GM23338 (cell line): ENCODE results near the gene SNAP91. TPM values are rescaled to one million over a fixed set of nuclear protein-coding genes. Genes with fewer than 3 reads are reported as not detected.

Experiments used
- ATAC-seq: fragments of 200-7000 bp; cut with Tn5 transposase; 3 replicates; pipeline ENCODE4 v1.9.1; 2020
- DNase-seq: peaks from one replicate; pipeline ENCODE4 v3.0.0-alpha.2; 2015; ENCODE audit warnings: low spot score
- H2AFZ ChIP-seq: fragments of 200-600 bp; sonication (generic); 2 replicates; pipeline ENCODE4 v1.8.0; 2016; ENCODE audit warnings: antibody characterized with exemption, mild to moderate bottlenecking, moderate library complexity
- H3F3A ChIP-seq: fragments of 200-600 bp; sonication (generic); replicated peaks from 2 replicates; pipeline ENCODE4 v1.8.0; 2017; ENCODE audit warnings: antibody characterized with exemption, mixed run types, low read depth
- H3K27ac ChIP-seq: fragments of 200-600 bp; sonication (generic); 2 replicates; pipeline ENCODE4 v1.6.1; 2016; ENCODE audit warnings: low read depth
- H3K27me3 ChIP-seq: fragments of 200-600 bp; sonication (generic); 2 replicates; pipeline ENCODE4 v1.8.0; 2016; ENCODE audit warnings: mild to moderate bottlenecking, mixed run types, moderate library complexity; ENCODE audit not compliant: insufficient read depth
- H3K36me3 ChIP-seq: fragments of 200-600 bp; sonication (generic); 2 replicates; pipeline ENCODE4 v1.8.0; 2016; ENCODE audit warnings: mild to moderate bottlenecking; ENCODE audit not compliant: insufficient read depth
- H3K4me1 ChIP-seq: fragments of 200-600 bp; sonication (generic); 2 replicates; pipeline ENCODE4 v1.8.0; 2016; ENCODE audit warnings: mild to moderate bottlenecking, moderate library complexity; ENCODE audit not compliant: insufficient read depth
- H3K4me2 ChIP-seq: fragments of 200-600 bp; sonication (generic); 2 replicates; pipeline ENCODE4 v1.7.1; 2017; ENCODE audit warnings: mixed run types
- H3K4me3 ChIP-seq: fragments of 200-600 bp; sonication (generic); 2 replicates; pipeline ENCODE4 v1.6.1; 2016; ENCODE audit warnings: mixed run types
- H3K79me2 ChIP-seq: fragments of 200-600 bp; sonication (generic); replicated peaks from 2 replicates; pipeline ENCODE4 v1.8.0; 2017; ENCODE audit warnings: mild to moderate bottlenecking; ENCODE audit not compliant: insufficient read depth
- H3K9me2 ChIP-seq: fragments of 200-600 bp; sonication (generic); 2 replicates; pipeline ENCODE4 v1.8.0; 2017; ENCODE audit not compliant: insufficient read depth
- H4K20me1 ChIP-seq: fragments of 200-600 bp; sonication (generic); replicated peaks from 2 replicates; pipeline ENCODE4 v1.8.0; 2017; ENCODE audit warnings: mild to moderate bottlenecking; ENCODE audit not compliant: insufficient read depth
- H3K27ac Mint-ChIP-seq: 2 replicates; pipeline ENCODE4 v1.8.0; 2020; ENCODE audit warnings: inconsistent platforms, mild to moderate bottlenecking, moderate library complexity, mixed read lengths
- H3K27me3 Mint-ChIP-seq: 3 replicates; pipeline ENCODE4 v1.8.0; 2022; ENCODE audit warnings: low read depth, mild to moderate bottlenecking, moderate library complexity, mixed read lengths, inconsistent platforms; ENCODE audit not compliant: insufficient read depth, poor library complexity
- H3K36me3 Mint-ChIP-seq: 3 replicates; pipeline ENCODE4 v1.8.0; 2021; ENCODE audit warnings: low read depth, mild to moderate bottlenecking, inconsistent platforms, moderate library complexity, mixed read lengths
- H3K4me1 Mint-ChIP-seq: 3 replicates; pipeline ENCODE4 v1.8.0; 2020; ENCODE audit warnings: mild to moderate bottlenecking, inconsistent platforms, mixed read lengths
- H3K4me3 Mint-ChIP-seq: 3 replicates; pipeline ENCODE4 v1.8.0; 2021; ENCODE audit warnings: moderate library complexity, mild to moderate bottlenecking, inconsistent platforms, mixed read lengths
- H3K9me3 Mint-ChIP-seq: 3 replicates; pipeline ENCODE4 v1.8.0; 2020; ENCODE audit warnings: moderate library complexity, mild to moderate bottlenecking, inconsistent platforms, mixed read lengths
- CREB1 ChIP-seq: fragments of 250-450 bp; sonication (Bioruptor Pico); IDR thresholded peaks from 2 replicates; pipeline ENCODE4 v1.5.0; 2020; ENCODE audit warnings: low read depth, mild to moderate bottlenecking, moderate library complexity
- EZH2 ChIP-seq: fragments of 200-600 bp; sonication (generic); IDR thresholded peaks from one replicate; pipeline ENCODE4 v1.8.0; 2017; ENCODE audit warnings: antibody characterized with exemption, mild to moderate bottlenecking, low read depth; ENCODE audit not compliant: unreplicated experiment
- EZH2phosphoT487 ChIP-seq: fragments of 200-600 bp; sonication (generic); IDR thresholded peaks from one replicate; pipeline ENCODE4 v1.8.1; 2018; ENCODE audit warnings: antibody characterized with exemption; ENCODE audit not compliant: unreplicated experiment
- JUNB ChIP-seq: IDR thresholded peaks from one replicate; pipeline ENCODE4 v1.6.1; 2016; ENCODE audit warnings: antibody characterized with exemption; ENCODE audit not compliant: unreplicated experiment
- NANOG ChIP-seq: IDR thresholded peaks from 2 replicates; pipeline ENCODE4 v1.6.1; 2016; ENCODE audit warnings: antibody characterized with exemption, borderline replicate concordance
- POLR2AphosphoS5 ChIP-seq: IDR thresholded peaks from 2 replicates; pipeline ENCODE4 v1.6.1; 2016; ENCODE audit warnings: antibody characterized with exemption, low read depth
- ZNF114 ChIP-seq: fragments of 250-450 bp; sonication (Bioruptor Pico); IDR thresholded peaks from 2 replicates; pipeline ENCODE4 v1.5.0; 2020; ENCODE audit warnings: mild to moderate bottlenecking, moderate library complexity
- ZNF331 ChIP-seq: fragments of 250-450 bp; sonication (Bioruptor Pico); IDR thresholded peaks from 2 replicates; pipeline ENCODE4 v1.5.0; 2020; ENCODE audit warnings: low read depth, mild to moderate bottlenecking, moderate library complexity
- polyA plus RNA-seq: library from polyadenylated mRNA; unstranded; fragments of >200 nt; fragmentation: Nextera tagmentation; extraction: Ambion mirVana; gene quantifications from 2 replicates; pipeline ENCODE4 v1.2.1, GENCODE V29; 2016
- total RNA-seq: library from RNA; depleted of rRNA; stranded (reverse); fragments of >200 nt; shearing (Covaris generic); gene quantifications from 2 replicates; pipeline ENCODE4 v1.2.3, GENCODE V29; 2014
- TF ChIP-seq, protein P1 (sequence below), 2 experiments: fragments of 200-600 bp in 1 of 2; sonication (generic) in 1 of 2; conservative IDR thresholded peaks; 2 replicates each; pipeline versions ENCODE4 v1.5.1 to v1.6.1; 2016 to 2017; ENCODE audit warnings: antibody characterized with exemption in 2 of 2, low read depth in 2 of 2, mild to moderate bottlenecking in 2 of 2, moderate library complexity in 1 of 2
- TF ChIP-seq, protein P2 (sequence below): fragments of 250-450 bp; sonication (Bioruptor Pico); IDR thresholded peaks from 2 replicates; pipeline ENCODE4 v1.5.0; 2020; ENCODE audit warnings: mild to moderate bottlenecking, moderate library complexity
- TF ChIP-seq, protein P3 (sequence below): IDR thresholded peaks from one replicate; pipeline ENCODE4 v1.6.1; 2018; ENCODE audit warnings: antibody characterized with exemption; ENCODE audit not compliant: unreplicated experiment
- TF ChIP-seq, protein P4 (sequence below): IDR thresholded peaks from 2 replicates; pipeline ENCODE4 v1.6.1; 2016; ENCODE audit warnings: antibody characterized with exemption

The SNAP91 gene
- total and polyA plus RNA-seq, 2 experiments from 2014 or later: 0.83 to 1.2 TPM

DNA sequence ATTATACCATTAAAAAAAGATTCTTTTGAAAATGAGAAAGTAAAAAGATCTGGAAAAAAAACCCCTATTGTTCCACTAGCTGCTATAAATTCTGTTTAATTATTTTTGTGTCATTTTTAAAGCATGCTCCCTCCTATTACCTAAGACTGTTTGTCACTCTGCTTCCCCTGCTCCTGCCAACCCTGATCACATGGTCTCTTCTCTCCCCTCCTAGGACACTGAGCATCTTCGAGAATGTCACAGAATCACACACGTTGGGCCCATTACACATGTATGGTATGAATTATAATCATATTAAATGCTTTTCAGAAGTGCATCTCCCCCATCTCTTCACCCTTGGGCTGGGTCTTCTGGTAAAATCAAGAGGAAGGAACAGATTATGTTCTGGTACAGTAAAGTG lies 6.2 kb downstream of the SNAP91 start (continued):
- TF ChIP-seq, protein P1, sequence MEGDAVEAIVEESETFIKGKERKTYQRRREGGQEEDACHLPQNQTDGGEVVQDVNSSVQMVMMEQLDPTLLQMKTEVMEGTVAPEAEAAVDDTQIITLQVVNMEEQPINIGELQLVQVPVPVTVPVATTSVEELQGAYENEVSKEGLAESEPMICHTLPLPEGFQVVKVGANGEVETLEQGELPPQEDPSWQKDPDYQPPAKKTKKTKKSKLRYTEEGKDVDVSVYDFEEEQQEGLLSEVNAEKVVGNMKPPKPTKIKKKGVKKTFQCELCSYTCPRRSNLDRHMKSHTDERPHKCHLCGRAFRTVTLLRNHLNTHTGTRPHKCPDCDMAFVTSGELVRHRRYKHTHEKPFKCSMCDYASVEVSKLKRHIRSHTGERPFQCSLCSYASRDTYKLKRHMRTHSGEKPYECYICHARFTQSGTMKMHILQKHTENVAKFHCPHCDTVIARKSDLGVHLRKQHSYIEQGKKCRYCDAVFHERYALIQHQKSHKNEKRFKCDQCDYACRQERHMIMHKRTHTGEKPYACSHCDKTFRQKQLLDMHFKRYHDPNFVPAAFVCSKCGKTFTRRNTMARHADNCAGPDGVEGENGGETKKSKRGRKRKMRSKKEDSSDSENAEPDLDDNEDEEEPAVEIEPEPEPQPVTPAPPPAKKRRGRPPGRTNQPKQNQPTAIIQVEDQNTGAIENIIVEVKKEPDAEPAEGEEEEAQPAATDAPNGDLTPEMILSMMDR (conservative IDR thresholded peaks at IDR 0.05; ENCODE audit: low read depth in 2 of 2): no peak
- TF ChIP-seq ZNF331: no peak
- no peak for TF ChIP-seq EZH2
- TF ChIP-seq, protein P2, sequence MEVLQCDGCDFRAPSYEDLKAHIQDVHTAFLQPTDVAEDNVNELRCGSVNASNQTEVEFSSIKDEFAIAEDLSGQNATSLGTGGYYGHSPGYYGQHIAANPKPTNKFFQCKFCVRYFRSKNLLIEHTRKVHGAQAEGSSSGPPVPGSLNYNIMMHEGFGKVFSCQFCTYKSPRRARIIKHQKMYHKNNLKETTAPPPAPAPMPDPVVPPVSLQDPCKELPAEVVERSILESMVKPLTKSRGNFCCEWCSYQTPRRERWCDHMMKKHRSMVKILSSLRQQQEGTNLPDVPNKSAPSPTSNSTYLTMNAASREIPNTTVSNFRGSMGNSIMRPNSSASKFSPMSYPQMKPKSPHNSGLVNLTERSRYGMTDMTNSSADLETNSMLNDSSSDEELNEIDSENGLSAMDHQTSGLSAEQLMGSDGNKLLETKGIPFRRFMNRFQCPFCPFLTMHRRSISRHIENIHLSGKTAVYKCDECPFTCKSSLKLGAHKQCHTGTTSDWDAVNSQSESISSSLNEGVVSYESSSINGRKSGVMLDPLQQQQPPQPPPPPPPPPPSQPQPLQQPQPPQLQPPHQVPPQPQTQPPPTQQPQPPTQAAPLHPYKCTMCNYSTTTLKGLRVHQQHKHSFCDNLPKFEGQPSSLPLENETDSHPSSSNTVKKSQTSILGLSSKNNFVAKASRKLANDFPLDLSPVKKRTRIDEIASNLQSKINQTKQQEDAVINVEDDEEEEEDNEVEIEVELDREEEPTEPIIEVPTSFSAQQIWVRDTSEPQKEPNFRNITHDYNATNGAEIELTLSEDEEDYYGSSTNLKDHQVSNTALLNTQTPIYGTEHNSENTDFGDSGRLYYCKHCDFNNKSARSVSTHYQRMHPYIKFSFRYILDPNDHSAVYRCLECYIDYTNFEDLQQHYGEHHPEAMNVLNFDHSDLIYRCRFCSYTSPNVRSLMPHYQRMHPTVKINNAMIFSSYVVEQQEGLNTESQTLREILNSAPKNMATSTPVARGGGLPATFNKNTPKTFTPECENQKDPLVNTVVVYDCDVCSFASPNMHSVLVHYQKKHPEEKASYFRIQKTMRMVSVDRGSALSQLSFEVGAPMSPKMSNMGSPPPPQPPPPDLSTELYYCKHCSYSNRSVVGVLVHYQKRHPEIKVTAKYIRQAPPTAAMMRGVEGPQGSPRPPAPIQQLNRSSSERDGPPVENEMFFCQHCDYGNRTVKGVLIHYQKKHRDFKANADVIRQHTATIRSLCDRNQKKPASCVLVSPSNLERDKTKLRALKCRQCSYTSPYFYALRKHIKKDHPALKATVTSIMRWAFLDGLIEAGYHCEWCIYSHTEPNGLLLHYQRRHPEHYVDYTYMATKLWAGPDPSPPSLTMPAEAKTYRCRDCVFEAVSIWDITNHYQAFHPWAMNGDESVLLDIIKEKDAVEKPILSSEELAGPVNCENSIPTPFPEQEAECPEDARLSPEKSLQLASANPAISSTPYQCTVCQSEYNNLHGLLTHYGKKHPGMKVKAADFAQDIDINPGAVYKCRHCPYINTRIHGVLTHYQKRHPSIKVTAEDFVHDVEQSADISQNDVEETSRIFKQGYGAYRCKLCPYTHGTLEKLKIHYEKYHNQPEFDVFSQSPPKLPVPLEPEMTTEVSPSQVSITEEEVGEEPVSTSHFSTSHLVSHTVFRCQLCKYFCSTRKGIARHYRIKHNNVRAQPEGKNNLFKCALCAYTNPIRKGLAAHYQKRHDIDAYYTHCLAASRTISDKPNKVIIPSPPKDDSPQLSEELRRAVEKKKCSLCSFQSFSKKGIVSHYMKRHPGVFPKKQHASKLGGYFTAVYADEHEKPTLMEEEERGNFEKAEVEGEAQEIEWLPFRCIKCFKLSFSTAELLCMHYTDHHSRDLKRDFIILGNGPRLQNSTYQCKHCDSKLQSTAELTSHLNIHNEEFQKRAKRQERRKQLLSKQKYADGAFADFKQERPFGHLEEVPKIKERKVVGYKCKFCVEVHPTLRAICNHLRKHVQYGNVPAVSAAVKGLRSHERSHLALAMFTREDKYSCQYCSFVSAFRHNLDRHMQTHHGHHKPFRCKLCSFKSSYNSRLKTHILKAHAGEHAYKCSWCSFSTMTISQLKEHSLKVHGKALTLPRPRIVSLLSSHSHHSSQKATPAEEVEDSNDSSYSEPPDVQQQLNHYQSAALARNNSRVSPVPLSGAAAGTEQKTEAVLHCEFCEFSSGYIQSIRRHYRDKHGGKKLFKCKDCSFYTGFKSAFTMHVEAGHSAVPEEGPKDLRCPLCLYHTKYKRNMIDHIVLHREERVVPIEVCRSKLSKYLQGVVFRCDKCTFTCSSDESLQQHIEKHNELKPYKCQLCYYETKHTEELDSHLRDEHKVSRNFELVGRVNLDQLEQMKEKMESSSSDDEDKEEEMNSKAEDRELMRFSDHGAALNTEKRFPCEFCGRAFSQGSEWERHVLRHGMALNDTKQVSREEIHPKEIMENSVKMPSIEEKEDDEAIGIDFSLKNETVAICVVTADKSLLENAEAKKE (CRISPR knock-in tag): no peak
- no peak for TF ChIP-seq POLR2AphosphoS5
- no peak for TF ChIP-seq JUNB

DNA sequence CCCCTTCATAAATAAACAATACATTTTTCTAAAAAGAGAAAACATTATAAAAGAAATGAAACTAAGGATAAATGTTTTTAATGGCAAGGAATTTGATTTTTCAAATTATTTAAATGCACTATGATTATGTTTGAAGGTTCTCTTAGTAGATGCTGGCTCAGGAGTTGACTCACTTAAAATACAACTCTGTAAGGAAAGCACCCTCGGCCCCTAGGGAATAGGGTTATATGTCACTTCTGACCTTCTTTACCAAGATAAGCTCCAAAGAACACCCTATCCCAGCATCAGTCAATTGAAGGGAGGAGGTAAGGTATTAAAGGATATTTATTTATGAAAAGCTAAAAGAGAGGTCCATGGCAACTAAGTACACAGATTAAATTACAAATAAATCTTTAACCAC lies 6.8 kb downstream of the SNAP91 start:
- H3K9me2 ChIP-seq: no peaks in the 10 kb centered on the region
- H3K4me2 ChIP-seq: no peak overlapping the region
- H4K20me1 ChIP-seq: no peaks in the 10 kb centered on the region
- Mint-ChIP-seq H3K4me3 (no peak overlapping the region), H3K4me1 (0 out of 3 replicates have a peak, but pooled peaks cover 3% of the 10 kb centered on the region), H3K9me3 (no peaks in the 10 kb centered on the region), H3K27me3 (peaks cover 9% of the 10 kb centered on the region), H3K27ac (no peak overlapping the region), H3K36me3 (no peaks in the 10 kb centered on the region)
- no peak overlapping the region for H3K4me3 ChIP-seq
- H3F3A ChIP-seq: 0 out of 2 replicates have a peak, but pooled peaks cover 1% of the 10 kb centered on the region
- peaks cover 21% of the 10 kb centered on the region for H3K27me3 ChIP-seq
- H3K4me1 ChIP-seq: no peaks in the 10 kb centered on the region
- H3K27ac ChIP-seq: no peak overlapping the region
- ATAC-seq (no peak), DNase-seq (no peak)
- H3K36me3 ChIP-seq: no peaks in the 10 kb centered on the region
- H2AFZ ChIP-seq: no peak overlapping the region
- no peaks in the 10 kb centered on the region for H3K79me2 ChIP-seq
- TF ChIP-seq JUNB (no peak), ZNF331 (no peak), NANOG (no peak), POLR2AphosphoS5 (no peak), EZH2phosphoT487 (no peak), CREB1 (CRISPR knock-in tag) (no peak), ZNF114 (no peak), EZH2 (no peak)
- TF ChIP-seq, protein P3, sequence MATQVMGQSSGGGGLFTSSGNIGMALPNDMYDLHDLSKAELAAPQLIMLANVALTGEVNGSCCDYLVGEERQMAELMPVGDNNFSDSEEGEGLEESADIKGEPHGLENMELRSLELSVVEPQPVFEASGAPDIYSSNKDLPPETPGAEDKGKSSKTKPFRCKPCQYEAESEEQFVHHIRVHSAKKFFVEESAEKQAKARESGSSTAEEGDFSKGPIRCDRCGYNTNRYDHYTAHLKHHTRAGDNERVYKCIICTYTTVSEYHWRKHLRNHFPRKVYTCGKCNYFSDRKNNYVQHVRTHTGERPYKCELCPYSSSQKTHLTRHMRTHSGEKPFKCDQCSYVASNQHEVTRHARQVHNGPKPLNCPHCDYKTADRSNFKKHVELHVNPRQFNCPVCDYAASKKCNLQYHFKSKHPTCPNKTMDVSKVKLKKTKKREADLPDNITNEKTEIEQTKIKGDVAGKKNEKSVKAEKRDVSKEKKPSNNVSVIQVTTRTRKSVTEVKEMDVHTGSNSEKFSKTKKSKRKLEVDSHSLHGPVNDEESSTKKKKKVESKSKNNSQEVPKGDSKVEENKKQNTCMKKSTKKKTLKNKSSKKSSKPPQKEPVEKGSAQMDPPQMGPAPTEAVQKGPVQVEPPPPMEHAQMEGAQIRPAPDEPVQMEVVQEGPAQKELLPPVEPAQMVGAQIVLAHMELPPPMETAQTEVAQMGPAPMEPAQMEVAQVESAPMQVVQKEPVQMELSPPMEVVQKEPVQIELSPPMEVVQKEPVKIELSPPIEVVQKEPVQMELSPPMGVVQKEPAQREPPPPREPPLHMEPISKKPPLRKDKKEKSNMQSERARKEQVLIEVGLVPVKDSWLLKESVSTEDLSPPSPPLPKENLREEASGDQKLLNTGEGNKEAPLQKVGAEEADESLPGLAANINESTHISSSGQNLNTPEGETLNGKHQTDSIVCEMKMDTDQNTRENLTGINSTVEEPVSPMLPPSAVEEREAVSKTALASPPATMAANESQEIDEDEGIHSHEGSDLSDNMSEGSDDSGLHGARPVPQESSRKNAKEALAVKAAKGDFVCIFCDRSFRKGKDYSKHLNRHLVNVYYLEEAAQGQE: no peak
- TF ChIP-seq, protein P4, sequence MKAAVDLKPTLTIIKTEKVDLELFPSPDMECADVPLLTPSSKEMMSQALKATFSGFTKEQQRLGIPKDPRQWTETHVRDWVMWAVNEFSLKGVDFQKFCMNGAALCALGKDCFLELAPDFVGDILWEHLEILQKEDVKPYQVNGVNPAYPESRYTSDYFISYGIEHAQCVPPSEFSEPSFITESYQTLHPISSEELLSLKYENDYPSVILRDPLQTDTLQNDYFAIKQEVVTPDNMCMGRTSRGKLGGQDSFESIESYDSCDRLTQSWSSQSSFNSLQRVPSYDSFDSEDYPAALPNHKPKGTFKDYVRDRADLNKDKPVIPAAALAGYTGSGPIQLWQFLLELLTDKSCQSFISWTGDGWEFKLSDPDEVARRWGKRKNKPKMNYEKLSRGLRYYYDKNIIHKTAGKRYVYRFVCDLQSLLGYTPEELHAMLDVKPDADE: no peak
